AG20443 (cell line): ENCODE data around the gene MRPS25.
A peak's percentile ranks its signal among the peaks of the same experiment; 100 is the strongest.

Experiments used
- DNase-seq: peaks from one replicate; pipeline ENCODE4 v3.0.0; 2012; ENCODE audit warnings: low spot score, mixed read lengths

The MRPS25 gene

GRCh38 chr3:15064835-15065549 lies at the start of gene MRPS25:
TSS of gene MRPS25 (minus strand) at chr3:15065315. CDS start at chr3:15065194, 121 bp downstream.
- peak; percentile 99 for DNase-seq

- no peak for DNase-seq
These were observed 48.8 kb upstream of the MRPS25 start for GRCh38 chr3:15113884-15114283.

GRCh38 chr3:15113471-15113870 lies 48.4 kb upstream of the MRPS25 start:
- no peak for DNase-seq

GRCh38 chr3:15112011-15112410 lies 46.9 kb upstream of the MRPS25 start:
- no peak for DNase-seq

- no peak for DNase-seq
These were observed 45.1 kb upstream of the MRPS25 start for GRCh38 chr3:15110206-15110605.

GRCh38 chr3:15108869-15109268 lies 43.8 kb upstream of the MRPS25 start:
- no peak for DNase-seq

- DNase-seq: peak; percentile 93
These were observed 43.0 kb upstream of the MRPS25 start for GRCh38 chr3:15108082-15108545.

- no peak for DNase-seq
These were observed 42.2 kb upstream of the MRPS25 start for GRCh38 chr3:15107075-15107947.

GRCh38 chr3:15102836-15103235 lies 37.7 kb upstream of the MRPS25 start:
- peak; percentile 48 for DNase-seq

- no peak for DNase-seq
These were observed 37.1 kb upstream of the MRPS25 start for GRCh38 chr3:15102256-15102655.

- peak; percentile 35 for DNase-seq
These were observed 34.4 kb upstream of the MRPS25 start for GRCh38 chr3:15099364-15100098.

GRCh38 chr3:15098503-15099363 lies 33.6 kb upstream of the MRPS25 start, which contains the start of gene RBSN:
TSS of gene RBSN (minus strand) at chr3:15099148. CDS start at chr3:15096120, 3,028 bp downstream.
- peak; percentile 98 for DNase-seq

GRCh38 chr3:15097891-15098290 lies 32.8 kb upstream of the MRPS25 start:
- no peak for DNase-seq

GRCh38 chr3:15096046-15096445 lies 30.9 kb upstream of the MRPS25 start:
- DNase-seq: no peak

- DNase-seq: no peak
These were observed 29.2 kb upstream of the MRPS25 start for GRCh38 chr3:15094187-15094875.

- DNase-seq: no peak
These were observed 27.6 kb upstream of the MRPS25 start for GRCh38 chr3:15092686-15093085.

- no peak for DNase-seq
These were observed 26.5 kb upstream of the MRPS25 start for GRCh38 chr3:15091575-15091974.

GRCh38 chr3:15089201-15089600 lies 24.1 kb upstream of the MRPS25 start:
- no peak for DNase-seq

- DNase-seq: no peak
These were observed 21.6 kb upstream of the MRPS25 start for GRCh38 chr3:15086699-15087098.

GRCh38 chr3:15086263-15086662 lies 21.1 kb upstream of the MRPS25 start:
- no peak for DNase-seq

- no peak for DNase-seq
These were observed 18.1 kb upstream of the MRPS25 start for GRCh38 chr3:15083252-15083651.
